HepG2 (cell line): ENCODE measurements around the gene TBKBP1. TPM values are rescaled to one million over a fixed set of nuclear protein-coding genes. Genes with fewer than 3 reads are reported as not detected.

Experiments used
- ATAC-seq: fragments of 200-7000 bp; cut with Tn5 transposase; 3 replicates; pipeline ENCODE4 v1.9.1; 2020; ENCODE audit warnings: mild to moderate bottlenecking, moderate library complexity
- BruUV-seq: library from RNA; stranded (reverse); fragments of 400-500 nt; replicated peaks from 2 replicates; lab custom pipeline; 2021; lab: Mats Ljungman, UMichigan
- CTCF ChIA-PET: fragments of 300-600 bp; formaldehyde crosslinking; extraction: SDS; loops from one replicate; lab custom pipeline; 2021; ENCODE audit warnings: low total read pairs, inconsistent platforms, low intra/inter-chr PET ratio; lab: Yijun Ruan, JAX
- POLR2A ChIA-PET: fragments of 350-600 bp; sonication (Branson Sonifier 250); formaldehyde crosslinking; loops from one replicate; lab custom pipeline; 2020; ENCODE audit warnings: antibody characterized with exemption, inconsistent platforms; lab: Yijun Ruan, JAX
- DNase-seq: peaks from one replicate; pipeline ENCODE4 v3.0.0-alpha.2; 2015; ENCODE audit warnings: low spot score
- FAIRE-seq: peaks from 3 replicates; lab custom pipeline; 2011; peaks lifted over from hg19 to GRCh38; lab: Jason Lieb, UNC
- H2AFZ ChIP-seq: one replicate; pipeline ENCODE4 v1.6.1; 2011; ENCODE audit warnings: low read length, inconsistent platforms
- H3K27ac ChIP-seq: fragments of 300-600 bp; 3 replicates; pipeline ENCODE4 v1.8.0; 2011; ENCODE audit warnings: mixed run types, mild to moderate bottlenecking, mixed read lengths, low read length, inconsistent platforms; ENCODE audit not compliant: insufficient read depth; ENCODE audit errors: extremely low read length
- H3K27me3 ChIP-seq, 2 experiments: fragments of 200-600 bp in 1 of 2; 2 replicates in 1 of 2; 3 replicates in 1 of 2; pipeline versions ENCODE4 v1.6.0 to v1.8.0; 2011; ENCODE audit warnings: low read length in 2 of 2, mild to moderate bottlenecking in 2 of 2, moderate library complexity in 2 of 2, inconsistent platforms in 1 of 2; ENCODE audit not compliant: insufficient read depth in 2 of 2, control insufficient read depth in 1 of 2
- H3K36me3 ChIP-seq, 2 experiments: fragments of 200-600 bp in 1 of 2; replicated peaks in 1 of 2; 2 replicates in 1 of 2; 3 replicates in 1 of 2; pipeline versions ENCODE4 v1.5.1 to v1.8.0; 2011; ENCODE audit warnings: low read length in 2 of 2, inconsistent platforms in 1 of 2; ENCODE audit not compliant: insufficient read depth in 2 of 2, control insufficient read depth in 1 of 2
- H3K4me1 ChIP-seq: 2 replicates; pipeline ENCODE4 v1.5.1; 2012; ENCODE audit warnings: low read length, inconsistent platforms; ENCODE audit not compliant: insufficient read depth
- H3K4me2 ChIP-seq: 2 replicates; pipeline ENCODE4 v1.6.0; 2011; ENCODE audit warnings: low read depth, low read length, inconsistent platforms
- H3K4me3 ChIP-seq, 3 experiments: fragments of 200-600 bp in 1 of 3; sonication (generic), shearing (Covaris generic) in 1 of 3; replicated peaks in 1 of 3; 2 replicates each; pipeline ENCODE4 v1.5.1; 2011 to 2016; ENCODE audit warnings: low read length in 3 of 3, inconsistent platforms in 2 of 3, low read depth in 2 of 3, mild to moderate bottlenecking in 2 of 3, control low read depth in 1 of 3, mixed read lengths in 1 of 3; ENCODE audit not compliant: insufficient read depth in 1 of 3
- H3K79me2 ChIP-seq: one replicate; pipeline ENCODE4 v1.6.1; 2011; ENCODE audit warnings: low read length, inconsistent platforms; ENCODE audit not compliant: insufficient read depth
- H3K9ac ChIP-seq: 2 replicates; pipeline ENCODE4 v1.6.0; 2011; ENCODE audit warnings: mild to moderate bottlenecking, low read depth, low read length, inconsistent platforms; ENCODE audit not compliant: insufficient read depth
- H3K9me3 ChIP-seq: 2 replicates; pipeline ENCODE4 v1.5.1; 2012; ENCODE audit warnings: mild to moderate bottlenecking, low read length
- H4K20me1 ChIP-seq: 2 replicates; pipeline ENCODE4 v1.6.0; 2011; ENCODE audit warnings: inconsistent platforms, mild to moderate bottlenecking, low read length, moderate library complexity; ENCODE audit not compliant: insufficient read depth
- BATF2 ChIP-seq: sonication (generic); formaldehyde crosslinking; IDR thresholded peaks from 2 replicates; pipeline ENCODE4 v1.8.0; 2022; ENCODE audit warnings: mild to moderate bottlenecking, missing genetic modification reagents, moderate library complexity
- ELF3 ChIP-seq: IDR thresholded peaks from 2 replicates; pipeline ENCODE4 v1.6.1; 2016; ENCODE audit warnings: missing genetic modification reagents, missing compliant biosample characterization
- ETS1 ChIP-seq: sonication (generic); formaldehyde crosslinking; IDR thresholded peaks from 2 replicates; pipeline ENCODE4 v1.4.0; 2020; ENCODE audit warnings: missing genetic modification reagents
- FLYWCH1 ChIP-seq: sonication (generic); formaldehyde crosslinking; IDR thresholded peaks from 2 replicates; pipeline ENCODE4 v1.8.1; 2023; ENCODE audit warnings: mild to moderate bottlenecking, missing genetic modification reagents
- GATAD1 ChIP-seq: IDR thresholded peaks from 2 replicates; pipeline ENCODE4 v1.6.1; 2016; ENCODE audit warnings: missing genetic modification reagents, missing compliant biosample characterization
- PRDM15 ChIP-seq: sonication (generic); formaldehyde crosslinking; IDR thresholded peaks from 2 replicates; pipeline ENCODE4 v1.4.0; 2020; ENCODE audit warnings: missing genetic modification reagents
- PRPF4 ChIP-seq: fragments of 200-400 bp; formaldehyde crosslinking; IDR thresholded peaks from 2 replicates; pipeline ENCODE4 v1.6.1; 2016; ENCODE audit warnings: low read length, low read depth; ENCODE audit not compliant: poor library complexity, severe bottlenecking
- SATB2 ChIP-seq: sonication (generic); formaldehyde crosslinking; IDR thresholded peaks from 2 replicates; pipeline ENCODE4 v1.5.0; 2020; ENCODE audit warnings: missing genetic modification reagents
- SIX4 ChIP-seq: sonication (generic); formaldehyde crosslinking; IDR thresholded peaks from 2 replicates; pipeline ENCODE4 v1.4.0; 2020; ENCODE audit warnings: missing genetic modification reagents
- TGIF2 ChIP-seq: IDR thresholded peaks from 2 replicates; pipeline ENCODE4 v1.6.1; 2016; ENCODE audit warnings: control low read depth, missing compliant biosample characterization
- ZNF205 ChIP-seq: IDR thresholded peaks from 2 replicates; pipeline ENCODE4 v1.6.1; 2018; ENCODE audit warnings: missing biosample characterization, missing genetic modification reagents
- ZNF234 ChIP-seq: sonication (generic); formaldehyde crosslinking; conservative IDR thresholded peaks from 2 replicates; pipeline ENCODE4 v1.5.1; 2020; ENCODE audit warnings: mild to moderate bottlenecking, missing genetic modification reagents
- ZNF597 ChIP-seq: sonication (generic); formaldehyde crosslinking; IDR thresholded peaks from 2 replicates; pipeline ENCODE4 v1.5.0; 2020; ENCODE audit warnings: missing genetic modification reagents
- ZNF709 ChIP-seq: sonication (generic); formaldehyde crosslinking; IDR thresholded peaks from 2 replicates; pipeline ENCODE4 v1.5.0; 2020; ENCODE audit warnings: mild to moderate bottlenecking, missing genetic modification reagents
- ZNF792 ChIP-seq: IDR thresholded peaks from 2 replicates; pipeline ENCODE4 v1.6.1; 2016
- WGBS: methylation state at CpG from one replicate; pipeline ENCODE4 v1.1.6; 2017; ENCODE audit warnings: low lambda C conversion rate; 5-methylcytosine and 5-hydroxymethylcytosine counted together
- in situ Hi-C: cut with HindIII; loops from 2 replicates; pipeline ENCODE4 v1.10.0; 2017; ENCODE audit warnings: low pct_unique_long_range_greater_than_20kb; ENCODE audit not compliant: extremely low pct_ligation_motif_present
- intact Hi-C: fragments of 100-400 bp; cut with micrococcal nuclease; formaldehyde crosslinking; loops from one replicate; pipeline ENCODE4 v1.10.0; 2022; ENCODE audit not compliant: unreplicated experiment
- polyA plus RNA-seq, 8 experiments: library from polyadenylated mRNA; depleted of rRNA in 3 of 8; stranded (reverse) in 7 of 8; unstranded in 1 of 8; fragments of >200 nt; fragmentation: Illumina TruSeq in 4 of 8; extraction: Trizol in 4 of 8; gene quantifications; 2 replicates each; pipeline versions ENCODE4 v1.2.1 to v1.2.3, GENCODE V29; 2011 to 2016; ENCODE audit warnings: low read depth in 4 of 8, missing spikeins in 1 of 8, mixed read lengths in 1 of 8; ENCODE audit not compliant: insufficient read depth in 1 of 8
- total RNA-seq, 5 experiments: library from RNA; depleted of rRNA; stranded (reverse); fragments of >200 nt; fragmentation: Illumina TruSeq; extraction: Trizol; gene quantifications; 2 replicates each; pipeline ENCODE4 v1.2.3, GENCODE V29; 2016; ENCODE audit warnings: low read depth in 1 of 5

The TBKBP1 gene
- total and polyA plus RNA-seq, 2 of the 13 experiments (the other 11 are each of a cell fraction or from before 2014, with no cell fraction given), result 2.6 to 7.0 TPM

GRCh38 chr17:47729476-47729875, 35.5 kb downstream of the TBKBP1 start:
- H3K27me3 ChIP-seq, result peaks cover 27 to 93% of the 10 kb centered on the region in 2 experiments
- no peak overlapping the region for H3K9ac ChIP-seq
- no peaks in the 10 kb centered on the region for H3K79me2 ChIP-seq
- BruUV-seq, result no TSS peak
- H3K4me2 ChIP-seq, result no peak overlapping the region
- ChIA-PET CTCF (no interaction called here), POLR2A (no interaction called here)
- peaks cover 13% of the 10 kb centered on the region for H3K4me1 ChIP-seq
- no peak overlapping the region for H3K27ac ChIP-seq
- in situ Hi-C loops, result no loop called here
- H2AFZ ChIP-seq, result no peak overlapping the region
- H3K36me3 ChIP-seq, result no peaks in the 10 kb centered on the region
- DNase-seq, result no peak
- no peak for FAIRE-seq
- TF ChIP-seq ZNF234 (CRISPR knock-in tag) (no peak), SIX4 (CRISPR knock-in tag) (no peak), PRPF4 (no peak), BATF2 (CRISPR knock-in tag) (no peak), ZNF205 (CRISPR knock-in tag) (no peak), FLYWCH1 (CRISPR knock-in tag) (no peak), ZNF597 (CRISPR knock-in tag) (no peak), ELF3 (CRISPR knock-in tag) (no peak), GATAD1 (no peak), ZNF709 (CRISPR knock-in tag) (no peak), SATB2 (CRISPR knock-in tag) (no peak), TGIF2 (CRISPR knock-in tag) (no peak), ETS1 (CRISPR knock-in tag) (no peak), ZNF792 (CRISPR knock-in tag) (no peak), PRDM15 (CRISPR knock-in tag) (no peak)
- intact Hi-C loops, result no loop called here
- no peaks in the 10 kb centered on the region; the same call in 1 of the 2 replicates for H4K20me1 ChIP-seq
- no peak for ATAC-seq
- no peak overlapping the region for H3K4me3 ChIP-seq
- no peaks in the 10 kb centered on the region for H3K9me3 ChIP-seq
- 8% methylated on average over 8 of the region's 8 CpGs for WGBS
